SU-DHL-6 (cell line): ENCODE results near the gene CUEDC1.

ENCODE experiments used
- H2AFZ ChIP-seq: fragments of 200-600 bp; sonication (generic); 2 replicates; pipeline ENCODE4 v1.6.1; 2014; ENCODE audit warnings: low read depth, mild to moderate bottlenecking, moderate library complexity, mixed read lengths, antibody characterized with exemption, low read length; ENCODE audit not compliant: severe bottlenecking
- H3F3A ChIP-seq: fragments of 200-600 bp; shearing (Covaris generic); 2 replicates; pipeline ENCODE4 v1.6.0; 2016; ENCODE audit warnings: antibody characterized with exemption, mild to moderate bottlenecking; ENCODE audit not compliant: insufficient read depth
- H3K27ac ChIP-seq: fragments of 200-600 bp; sonication (generic); 2 replicates; pipeline ENCODE4 v1.5.1; 2016; ENCODE audit warnings: low read depth, mild to moderate bottlenecking, low read length, moderate library complexity, mixed read lengths
- H3K27me3 ChIP-seq: fragments of 200-600 bp; sonication (generic), shearing (Covaris generic); 2 replicates; pipeline ENCODE4 v1.6.0; 2014; ENCODE audit warnings: mild to moderate bottlenecking, low read length
- H3K36me3 ChIP-seq: fragments of 200-600 bp; sonication (generic); 2 replicates; pipeline ENCODE4 v1.6.1; 2014; ENCODE audit warnings: mild to moderate bottlenecking, low read length, mixed read lengths
- H3K4me2 ChIP-seq: fragments of 300-600, 200-600 bp; shearing (Covaris generic), sonication (generic); 2 replicates; pipeline ENCODE4 v1.6.0; 2014; ENCODE audit warnings: low read length, low read depth, mild to moderate bottlenecking; ENCODE audit not compliant: poor library complexity, severe bottlenecking
- H3K4me3 ChIP-seq: fragments of 200-600 bp; sonication (generic); 2 replicates; pipeline ENCODE4 v1.5.1; 2014; ENCODE audit warnings: antibody characterized with exemption, low read length, mild to moderate bottlenecking, mixed read lengths; ENCODE audit not compliant: insufficient read depth, poor library complexity, severe bottlenecking
- H3K79me2 ChIP-seq: fragments of 200-600 bp; sonication (generic); 2 replicates; pipeline ENCODE4 v1.6.1; 2014; ENCODE audit warnings: mild to moderate bottlenecking, low read length, moderate library complexity; ENCODE audit not compliant: insufficient read depth
- H3K9ac ChIP-seq: fragments of 200-600 bp; sonication (generic); 2 replicates; pipeline ENCODE4 v1.7.0; 2014; ENCODE audit warnings: mild to moderate bottlenecking, low read length
- H3K9me2 ChIP-seq: fragments of 200-600 bp; sonication (generic); replicated peaks from 2 replicates; pipeline ENCODE4 v1.6.1; 2014; ENCODE audit warnings: low read length; ENCODE audit not compliant: insufficient read depth
- H3K9me3 ChIP-seq: fragments of 200-600 bp; sonication (generic); 2 replicates; pipeline ENCODE4 v1.6.1; 2014; ENCODE audit warnings: low read length, mixed read lengths; ENCODE audit not compliant: insufficient read depth
- H4K20me1 ChIP-seq: fragments of 200-600 bp; sonication (generic); 2 replicates; pipeline ENCODE4 v1.6.1; 2014; ENCODE audit warnings: low read depth, mild to moderate bottlenecking, antibody characterized with exemption, low read length, moderate library complexity, mixed read lengths
- CTCF ChIP-seq: fragments of 200-600 bp; sonication (generic); IDR thresholded peaks from one replicate; pipeline ENCODE4 v1.5.1; 2017; ENCODE audit warnings: antibody characterized with exemption, mild to moderate bottlenecking, low read length, moderate library complexity; ENCODE audit not compliant: insufficient read depth, poor library complexity, severe bottlenecking
- EZH2phosphoT487 ChIP-seq: fragments of 200-600 bp; sonication (generic), shearing (Covaris generic); conservative IDR thresholded peaks from 2 replicates; pipeline ENCODE4 v1.6.1; 2018; ENCODE audit warnings: mild to moderate bottlenecking, antibody characterized with exemption, low read length, moderate library complexity, mixed read lengths

The CUEDC1 gene

DNA sequence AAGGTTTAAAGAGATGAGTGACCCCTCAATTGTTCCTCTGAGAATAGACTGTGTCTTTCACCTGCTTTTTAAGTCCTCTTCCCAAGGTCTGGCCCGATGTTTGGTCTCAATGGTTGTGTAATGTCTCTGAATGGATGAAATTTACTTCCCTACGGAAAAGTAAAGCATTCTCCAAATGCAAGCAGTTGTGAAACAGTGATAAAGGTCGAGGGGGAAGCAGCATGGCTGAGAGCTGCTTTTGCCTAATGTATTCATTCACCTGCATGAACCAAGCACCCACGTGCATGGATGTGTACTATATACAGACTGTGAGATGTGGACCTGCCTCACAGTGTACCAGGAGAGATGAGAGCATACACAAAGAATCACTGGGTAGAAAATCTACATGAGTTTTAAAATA is 116.8 kb downstream of the CUEDC1 start:
- Histone ChIP-seq H3K4me2 (no peak overlapping the region), H3K27me3 (no peaks in the 10 kb centered on the region), H3K79me2 (no peaks in the 10 kb centered on the region), H3K9ac (no peak overlapping the region), H4K20me1 (no peaks in the 10 kb centered on the region), H3F3A (no peaks in the 10 kb centered on the region), H3K4me3 (no peak overlapping the region), H2AFZ (no peak overlapping the region), H3K9me2 (no peaks in the 10 kb centered on the region), H3K9me3 (no peaks in the 10 kb centered on the region), H3K27ac (no peak overlapping the region), H3K36me3 (peaks cover 6% of the 10 kb centered on the region; the same call in 1 of the 2 replicates)
- no peak for TF ChIP-seq CTCF
- TF ChIP-seq EZH2phosphoT487 = no peak

DNA sequence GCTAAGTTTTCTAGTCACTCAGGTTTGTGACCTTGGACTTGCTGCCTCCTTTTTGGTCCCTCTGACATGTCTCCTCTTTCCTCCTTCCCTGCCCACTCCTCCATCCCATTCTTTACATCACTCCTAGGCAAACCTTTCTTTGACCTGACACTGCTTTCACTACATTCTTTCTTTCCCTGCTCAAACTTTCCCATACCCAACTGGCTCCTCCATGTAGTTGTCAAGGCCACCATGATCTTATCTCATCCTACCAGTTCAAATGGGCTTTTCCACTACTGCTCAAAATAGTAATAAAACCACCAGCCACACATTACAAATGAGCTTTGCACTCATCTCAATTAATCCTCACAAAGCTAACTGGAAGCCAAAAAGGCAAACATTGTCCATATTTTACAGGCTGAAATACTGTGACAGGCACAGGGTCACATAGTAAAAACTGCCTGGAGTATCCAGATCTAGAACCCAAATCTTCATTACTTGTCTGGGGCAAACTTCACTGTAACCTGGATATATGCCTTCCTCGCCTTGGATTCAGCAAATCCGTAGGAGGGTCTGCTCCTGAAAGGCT is 119.8 kb downstream of the CUEDC1 start:
- Histone ChIP-seq H3K9me2 (no peaks in the 10 kb centered on the region), H3K27me3 (no peaks in the 10 kb centered on the region), H3F3A (no peaks in the 10 kb centered on the region), H4K20me1 (no peaks in the 10 kb centered on the region), H3K9ac (no peak overlapping the region), H3K4me2 (no peak overlapping the region), H3K4me3 (no peak overlapping the region), H2AFZ (no peak overlapping the region), H3K79me2 (no peaks in the 10 kb centered on the region), H3K27ac (no peak overlapping the region), H3K9me3 (no peaks in the 10 kb centered on the region), H3K36me3 (0 out of 2 replicates have a peak, but pooled peaks cover 3% of the 10 kb centered on the region)
- TF ChIP-seq CTCF (no peak), EZH2phosphoT487 (no peak)

DNA sequence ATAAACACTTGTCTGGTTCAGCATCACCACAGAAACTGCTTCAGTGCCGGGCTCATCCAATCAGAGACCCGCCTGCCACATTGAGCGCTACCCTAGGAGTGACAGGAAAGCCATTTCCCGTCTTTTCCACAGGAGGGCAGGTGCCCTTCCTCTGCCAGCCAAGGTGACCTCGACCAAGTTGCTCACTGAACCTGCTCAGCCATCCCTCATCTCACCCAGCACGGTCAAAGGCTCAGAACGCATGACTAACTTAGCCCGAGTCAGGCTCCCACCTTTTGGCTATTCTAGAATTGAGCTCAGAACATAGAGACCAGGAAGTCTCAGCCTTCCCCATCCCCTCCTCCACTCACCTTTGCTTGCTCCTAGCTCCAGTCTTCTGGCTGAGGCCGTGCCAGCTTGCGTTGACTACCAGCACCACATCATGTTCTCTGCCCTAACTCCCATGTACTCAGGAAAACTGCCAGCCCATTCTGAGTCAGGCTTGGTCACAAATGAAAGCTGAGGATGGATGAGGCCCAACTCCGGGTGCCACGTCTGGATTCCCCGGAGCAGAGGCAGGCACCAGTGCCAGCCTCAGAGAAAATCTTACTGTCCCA is 121.0 kb downstream of the CUEDC1 start:
- Histone ChIP-seq H3K27ac (no peak overlapping the region), H3K36me3 (0 out of 2 replicates have a peak, but pooled peaks cover under 1% of the 10 kb centered on the region), H3K9ac (no peak overlapping the region), H3K9me3 (no peaks in the 10 kb centered on the region), H3K27me3 (no peaks in the 10 kb centered on the region), H2AFZ (no peak overlapping the region), H3F3A (no peaks in the 10 kb centered on the region), H4K20me1 (no peaks in the 10 kb centered on the region), H3K9me2 (no peaks in the 10 kb centered on the region), H3K79me2 (no peaks in the 10 kb centered on the region), H3K4me3 (no peak overlapping the region), H3K4me2 (no peak overlapping the region)
- TF ChIP-seq CTCF = no peak
- no peak for TF ChIP-seq EZH2phosphoT487
